H9 (cell line): ENCODE results near the gene NKAIN4. TPM values are rescaled to one million over a fixed set of nuclear protein-coding genes. Genes with fewer than 3 reads are reported as not detected.
A peak's percentile ranks its signal among the peaks of the same experiment; 100 is the strongest.

Experiments used
- DNase-seq: peaks from one replicate; pipeline ENCODE4 v3.0.0-alpha.2; 2017
- H2AFZ ChIP-seq: one replicate; pipeline ENCODE4 v1.6.1; 2013; ENCODE audit warnings: mild to moderate bottlenecking, low read length, control low read depth, moderate library complexity
- H2AK5ac ChIP-seq: 2 replicates; pipeline ENCODE4 v1.6.1; 2013; ENCODE audit warnings: low read length, control low read depth, mixed read lengths; ENCODE audit not compliant: insufficient read length
- H2BK120ac ChIP-seq: one replicate; pipeline ENCODE4 v1.6.1; 2013; ENCODE audit warnings: low read depth, mild to moderate bottlenecking, low read length, control low read depth, inconsistent platforms; ENCODE audit not compliant: poor library complexity, severe bottlenecking
- H2BK12ac ChIP-seq: 2 replicates; pipeline ENCODE4 v1.6.1; 2013; ENCODE audit warnings: low read length, control low read depth, mixed read lengths, low read depth; ENCODE audit not compliant: insufficient read length
- H2BK15ac ChIP-seq: 2 replicates; pipeline ENCODE4 v1.6.1; 2013; ENCODE audit warnings: low read depth, low read length, control low read depth
- H2BK20ac ChIP-seq: one replicate; pipeline ENCODE4 v1.6.1; 2013; ENCODE audit warnings: low read depth, mild to moderate bottlenecking, low read length, control low read depth, inconsistent platforms; ENCODE audit not compliant: poor library complexity, severe bottlenecking
- H2BK5ac ChIP-seq: 2 replicates; pipeline ENCODE4 v1.6.1; 2013; ENCODE audit warnings: low read length, control low read depth, mixed read lengths; ENCODE audit not compliant: insufficient read length
- H3K14ac ChIP-seq: 2 replicates; pipeline ENCODE4 v1.6.1; 2013; ENCODE audit warnings: low read length, control low read depth; ENCODE audit not compliant: insufficient read depth
- H3K18ac ChIP-seq: 2 replicates; pipeline ENCODE4 v1.6.1; 2013; ENCODE audit warnings: low read depth, mild to moderate bottlenecking, mixed read lengths, low read length, control low read depth; ENCODE audit not compliant: insufficient read length
- H3K23ac ChIP-seq: 2 replicates; pipeline ENCODE4 v1.6.1; 2013; ENCODE audit warnings: low read length, control low read depth, mixed read lengths, low read depth; ENCODE audit not compliant: insufficient read length
- H3K23me2 ChIP-seq: 2 replicates; pipeline ENCODE4 v1.6.1; 2013; ENCODE audit warnings: low read depth, mild to moderate bottlenecking, mixed read lengths, low read length, control low read depth; ENCODE audit not compliant: insufficient read length, poor library complexity, severe bottlenecking
- H3K27ac ChIP-seq: 2 replicates; pipeline ENCODE4 v1.5.1; 2013; ENCODE audit warnings: low read length, control low read depth, mixed read lengths, low read depth; ENCODE audit not compliant: insufficient read length
- H3K27me3 ChIP-seq: 2 replicates; pipeline ENCODE4 v1.6.1; 2013; ENCODE audit warnings: low read length, control low read depth, inconsistent platforms; ENCODE audit not compliant: insufficient read depth
- H3K4ac ChIP-seq: 2 replicates; pipeline ENCODE4 v1.6.1; 2013; ENCODE audit warnings: low read depth, mild to moderate bottlenecking, control low read depth, inconsistent platforms, low read length, moderate library complexity
- H3K4me1 ChIP-seq: 2 replicates; pipeline ENCODE4 v1.6.1; 2013; ENCODE audit warnings: low read length, control low read depth, inconsistent platforms; ENCODE audit not compliant: insufficient read depth
- H3K4me2 ChIP-seq: 2 replicates; pipeline ENCODE4 v1.6.1; 2013; ENCODE audit warnings: low read length, control low read depth, mixed read lengths; ENCODE audit not compliant: insufficient read length, insufficient read depth
- H3K56ac ChIP-seq: 2 replicates; pipeline ENCODE4 v1.6.1; 2013; ENCODE audit warnings: low read depth, mild to moderate bottlenecking, mixed read lengths, low read length, control low read depth; ENCODE audit not compliant: insufficient read length
- H3K79me1 ChIP-seq: 2 replicates; pipeline ENCODE4 v1.6.1; 2013; ENCODE audit warnings: low read depth, mild to moderate bottlenecking, moderate library complexity, low read length, control low read depth, inconsistent platforms; ENCODE audit not compliant: insufficient read depth, poor library complexity, severe bottlenecking
- H3K79me2 ChIP-seq: 2 replicates; pipeline ENCODE4 v1.6.1; 2013; ENCODE audit warnings: low read length, control low read depth, inconsistent platforms; ENCODE audit not compliant: insufficient read depth
- H3K9ac ChIP-seq: 2 replicates; pipeline ENCODE4 v1.6.1; 2013; ENCODE audit warnings: low read length, control low read depth, mixed read lengths; ENCODE audit not compliant: insufficient read length; ENCODE audit errors: extremely low read depth
- H3K9me3 ChIP-seq: one replicate; pipeline ENCODE4 v1.6.1; 2013; ENCODE audit warnings: low read depth, low read length, inconsistent platforms; ENCODE audit not compliant: control insufficient read depth
- H3T11ph ChIP-seq: one replicate; pipeline ENCODE4 v1.6.1; 2013; ENCODE audit warnings: mild to moderate bottlenecking, low read length, control low read depth, inconsistent platforms
- H4K20me1 ChIP-seq: one replicate; pipeline ENCODE4 v1.6.1; 2013; ENCODE audit not compliant: control insufficient read depth, insufficient read length, insufficient read depth
- H4K5ac ChIP-seq: 2 replicates; pipeline ENCODE4 v1.6.1; 2013; ENCODE audit warnings: low read depth, mild to moderate bottlenecking, mixed read lengths, low read length, control low read depth; ENCODE audit not compliant: insufficient read length
- H4K8ac ChIP-seq: replicated peaks from 2 replicates; pipeline ENCODE4 v1.6.1; 2013; ENCODE audit warnings: low read length, control low read depth, mixed read lengths, low read depth; ENCODE audit not compliant: insufficient read length
- H4K91ac ChIP-seq: 2 replicates; pipeline ENCODE4 v1.6.1; 2013; ENCODE audit warnings: low read depth, mild to moderate bottlenecking, moderate library complexity, mixed read lengths, low read length, control low read depth; ENCODE audit not compliant: insufficient read length
- H3K27ac Mint-ChIP-seq, 3 experiments: 2 replicates in 2 of 3; 3 replicates in 1 of 3; pipeline ENCODE4 v1.8.0; 2020 to 2021; ENCODE audit warnings: mixed read lengths in 3 of 3, mild to moderate bottlenecking in 1 of 3, moderate library complexity in 1 of 3
- H3K27me3 Mint-ChIP-seq: 2 replicates; pipeline ENCODE4 v1.8.0; 2021; ENCODE audit warnings: low read depth, mild to moderate bottlenecking, moderate library complexity, mixed read lengths
- H3K36me3 Mint-ChIP-seq, 3 experiments: 2 replicates in 2 of 3; 3 replicates in 1 of 3; pipeline ENCODE4 v1.8.0; 2020 to 2021; ENCODE audit warnings: low read depth in 3 of 3, mixed read lengths in 3 of 3; ENCODE audit not compliant: insufficient read depth in 1 of 3
- H3K4me1 Mint-ChIP-seq, 2 experiments: 2 replicates each; pipeline ENCODE4 v1.8.0; 2020; ENCODE audit warnings: mixed read lengths in 2 of 2
- H3K4me3 Mint-ChIP-seq, 2 experiments: 2 replicates in 1 of 2; 3 replicates in 1 of 2; pipeline ENCODE4 v1.8.0; 2020 to 2021; ENCODE audit warnings: mild to moderate bottlenecking in 2 of 2, mixed read lengths in 2 of 2, moderate library complexity in 1 of 2
- H3K9me3 Mint-ChIP-seq, 2 experiments: 2 replicates in 1 of 2; 3 replicates in 1 of 2; pipeline ENCODE4 v1.8.0; 2020; ENCODE audit warnings: mild to moderate bottlenecking in 2 of 2, mixed read lengths in 2 of 2, moderate library complexity in 1 of 2
- CTCF ChIP-seq: fragments of 200-600 bp; sonication (generic); conservative IDR thresholded peaks from 3 replicates; pipeline ENCODE4 v1.8.0; 2021; ENCODE audit warnings: antibody characterized with exemption, mild to moderate bottlenecking
- WGBS: extraction: QIAGEN DNeasy Blood & Tissue Kit; methylation state at CpG from one replicate; pipeline ENCODE4 v1.1.7; 2013; ENCODE audit warnings: missing lambda C conversion rate, low lambda C conversion rate, mixed read lengths; ENCODE audit not compliant: insufficient read length; ENCODE audit errors: extremely low coverage; 5-methylcytosine and 5-hydroxymethylcytosine counted together
- total RNA-seq: library from RNA; stranded (reverse); gene quantifications from 2 replicates; pipeline ENCODE4 v1.2.1, GENCODE V29; 2021

Gene NKAIN4
- total RNA-seq, 1 experiment from 2014 or later = 20.9 TPM

GRCh38 chr20:63196768-63197470 lies 57.3 kb downstream of the NKAIN4 start:
- Histone ChIP-seq H2BK15ac (no peak overlapping the region), H3K27me3 (no peaks in the 10 kb centered on the region), H3K14ac (no peak overlapping the region), H2BK12ac (no peak overlapping the region), H4K20me1 (no peaks in the 10 kb centered on the region), H3K23me2 (no peaks in the 10 kb centered on the region), H3K79me2 (peaks cover 10% of the 10 kb centered on the region; the same call in 1 of the 2 replicates), H2BK5ac (no peak overlapping the region), H2AFZ (no peak overlapping the region), H3K9me3 (no peaks in the 10 kb centered on the region), H4K91ac (no peak overlapping the region), H4K8ac (no peak overlapping the region), H3K4me2 (no peak overlapping the region), H3K4me1 (no peaks in the 10 kb centered on the region), H3K18ac (no peak overlapping the region), H3K23ac (no peak overlapping the region), H2AK5ac (no peak overlapping the region), H3K79me1 (peaks cover 5% of the 10 kb centered on the region), H3K9ac (no peak overlapping the region), H3K27ac (no peak overlapping the region), H2BK20ac (no peak overlapping the region), H2BK120ac (no peak overlapping the region), H3K4ac (no peak overlapping the region), H3K56ac (no peak overlapping the region), H4K5ac (no peak overlapping the region), H3T11ph (no peak overlapping the region)
- WGBS = no CpG with 5 or more reads among the region's 9 CpGs
- peaks cover 7 to 58% (median 53%) of the 10 kb centered on the region in 3 experiments; a peak in 6 of 7 replicates for H3K36me3 Mint-ChIP-seq
- H3K4me3 Mint-ChIP-seq = no peak overlapping the region
- no peaks in the 10 kb centered on the region for H3K9me3 Mint-ChIP-seq
- DNase-seq = no peak
- H3K27ac Mint-ChIP-seq = peak overlapping the region; percentile 0 to 39 (median 14); a peak in 3 of 7 replicates
- H3K4me1 Mint-ChIP-seq = peaks cover 20 to 29% of the 10 kb centered on the region in 2 experiments
- TF ChIP-seq CTCF = no peak
- H3K27me3 Mint-ChIP-seq = no peaks in the 10 kb centered on the region; the same call in 1 of the 2 replicates
